Measurements from ENCODE around the gene MARK1. TPM values are rescaled to one million over a fixed set of nuclear protein-coding genes. Genes with fewer than 3 reads are reported as not detected.
A peak's percentile ranks its signal among the peaks of the same experiment; 100 is the strongest.

Gene MARK1
- total RNA-seq, 1 donor from 2014 or later, result 12.5 TPM

DNA sequence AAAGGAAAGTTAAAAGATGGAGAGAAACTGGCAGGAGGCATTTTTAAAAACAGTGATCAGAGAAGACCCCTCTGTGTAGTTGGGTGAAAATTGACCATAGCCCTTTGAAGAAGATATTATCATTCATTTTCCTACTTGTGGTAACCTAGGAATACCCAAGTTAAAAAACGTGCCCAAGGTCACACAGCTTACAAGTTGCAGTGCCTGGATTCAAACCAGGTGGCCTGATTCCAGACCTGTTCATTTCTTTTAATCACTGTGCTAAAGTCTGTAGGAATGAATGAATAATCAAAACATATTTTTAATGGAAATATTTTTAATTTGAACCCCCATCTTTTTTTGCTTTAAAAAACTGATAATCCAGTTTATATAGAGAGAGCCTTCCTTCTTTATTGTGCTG is 35.6 kb downstream of the MARK1 start:
- TF ChIP-seq, protein P1, sequence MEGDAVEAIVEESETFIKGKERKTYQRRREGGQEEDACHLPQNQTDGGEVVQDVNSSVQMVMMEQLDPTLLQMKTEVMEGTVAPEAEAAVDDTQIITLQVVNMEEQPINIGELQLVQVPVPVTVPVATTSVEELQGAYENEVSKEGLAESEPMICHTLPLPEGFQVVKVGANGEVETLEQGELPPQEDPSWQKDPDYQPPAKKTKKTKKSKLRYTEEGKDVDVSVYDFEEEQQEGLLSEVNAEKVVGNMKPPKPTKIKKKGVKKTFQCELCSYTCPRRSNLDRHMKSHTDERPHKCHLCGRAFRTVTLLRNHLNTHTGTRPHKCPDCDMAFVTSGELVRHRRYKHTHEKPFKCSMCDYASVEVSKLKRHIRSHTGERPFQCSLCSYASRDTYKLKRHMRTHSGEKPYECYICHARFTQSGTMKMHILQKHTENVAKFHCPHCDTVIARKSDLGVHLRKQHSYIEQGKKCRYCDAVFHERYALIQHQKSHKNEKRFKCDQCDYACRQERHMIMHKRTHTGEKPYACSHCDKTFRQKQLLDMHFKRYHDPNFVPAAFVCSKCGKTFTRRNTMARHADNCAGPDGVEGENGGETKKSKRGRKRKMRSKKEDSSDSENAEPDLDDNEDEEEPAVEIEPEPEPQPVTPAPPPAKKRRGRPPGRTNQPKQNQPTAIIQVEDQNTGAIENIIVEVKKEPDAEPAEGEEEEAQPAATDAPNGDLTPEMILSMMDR (IDR thresholded peaks at IDR 0.05; ENCODE audit: unreplicated experiment), result no peak
- Mint-ChIP-seq H3K36me3 (ENCODE audit: low read depth, unreplicated experiment) (no peaks in the 10 kb centered on the region), H3K9me3 (ENCODE audit: unreplicated experiment) (no peaks in the 10 kb centered on the region), H3K4me3 (ENCODE audit: unreplicated experiment) (no peak overlapping the region), H3K27ac (ENCODE audit: unreplicated experiment) (peak overlapping the region; percentile 23), H3K4me1 (ENCODE audit: unreplicated experiment) (peaks cover 7% of the 10 kb centered on the region), H3K27me3 (ENCODE audit: unreplicated experiment) (no peaks in the 10 kb centered on the region)
- no peak for DNase-seq (ENCODE audit: low spot score)

DNA sequence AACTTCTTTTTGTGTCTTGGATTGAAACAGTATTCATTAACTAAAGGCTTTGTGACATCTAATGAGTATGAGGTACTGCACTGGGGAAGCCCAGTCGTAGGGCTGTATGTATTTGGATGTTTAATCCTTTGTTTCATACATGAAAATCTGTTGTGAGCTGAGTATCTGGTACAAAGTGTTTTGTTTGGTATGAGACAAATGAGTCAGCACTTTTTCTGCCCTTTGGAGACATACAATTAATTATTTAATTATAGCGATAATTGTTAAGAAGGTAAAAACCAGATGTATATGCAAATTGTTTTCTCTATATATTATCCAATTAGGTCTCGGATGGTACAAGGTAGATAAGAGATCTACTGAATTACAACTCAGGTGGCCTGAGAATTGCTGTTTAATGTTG is 36.3 kb downstream of the MARK1 start:
- TF ChIP-seq, protein P1 (IDR thresholded peaks at IDR 0.05; ENCODE audit: unreplicated experiment), result no peak

DNA sequence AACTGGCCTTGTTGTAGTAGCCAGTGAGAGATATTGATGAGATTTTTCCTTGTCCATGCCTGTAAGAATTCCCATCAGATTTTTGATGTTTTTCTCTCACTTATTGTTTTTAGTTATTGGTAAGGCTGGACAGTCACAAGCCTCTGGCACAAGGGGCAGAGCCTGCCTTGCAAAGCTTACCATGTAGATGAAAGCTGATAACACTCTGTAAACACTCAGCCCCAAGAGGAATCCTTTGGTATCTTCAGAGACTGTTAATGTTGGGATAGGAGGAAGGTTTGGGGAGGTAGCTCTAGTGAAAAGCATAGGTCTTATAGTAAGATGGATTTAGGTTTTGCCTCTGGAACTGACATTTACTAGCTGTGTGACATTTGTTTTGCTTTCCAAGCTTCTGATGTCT is 37.7 kb downstream of the MARK1 start:
- DNase-seq (ENCODE audit: low spot score), result no peak
- no peaks in the 10 kb centered on the region for H3K36me3 Mint-ChIP-seq (ENCODE audit: low read depth, unreplicated experiment)
- H3K27ac Mint-ChIP-seq (ENCODE audit: unreplicated experiment), result no peak overlapping the region
- no peaks in the 10 kb centered on the region for H3K9me3 Mint-ChIP-seq (ENCODE audit: unreplicated experiment)
- no peaks in the 10 kb centered on the region for H3K27me3 Mint-ChIP-seq (ENCODE audit: unreplicated experiment)
- H3K4me1 Mint-ChIP-seq (ENCODE audit: unreplicated experiment), result peaks cover 7% of the 10 kb centered on the region
- TF ChIP-seq, protein P1 (IDR thresholded peaks at IDR 0.05; ENCODE audit: unreplicated experiment), result no peak
- no peak overlapping the region for H3K4me3 Mint-ChIP-seq (ENCODE audit: unreplicated experiment)

More for the DNA sequence above, 36.3 kb downstream of the MARK1 start:
- H3K36me3 Mint-ChIP-seq (ENCODE audit: low read depth, unreplicated experiment), result no peaks in the 10 kb centered on the region
- no peak overlapping the region for H3K4me3 Mint-ChIP-seq (ENCODE audit: unreplicated experiment)
- H3K27ac Mint-ChIP-seq (ENCODE audit: unreplicated experiment), result no peak overlapping the region
- H3K9me3 Mint-ChIP-seq (ENCODE audit: unreplicated experiment), result no peaks in the 10 kb centered on the region
- no peaks in the 10 kb centered on the region for H3K27me3 Mint-ChIP-seq (ENCODE audit: unreplicated experiment)
- no peak for DNase-seq (ENCODE audit: low spot score)
- peaks cover 7% of the 10 kb centered on the region for H3K4me1 Mint-ChIP-seq (ENCODE audit: unreplicated experiment)

DNA sequence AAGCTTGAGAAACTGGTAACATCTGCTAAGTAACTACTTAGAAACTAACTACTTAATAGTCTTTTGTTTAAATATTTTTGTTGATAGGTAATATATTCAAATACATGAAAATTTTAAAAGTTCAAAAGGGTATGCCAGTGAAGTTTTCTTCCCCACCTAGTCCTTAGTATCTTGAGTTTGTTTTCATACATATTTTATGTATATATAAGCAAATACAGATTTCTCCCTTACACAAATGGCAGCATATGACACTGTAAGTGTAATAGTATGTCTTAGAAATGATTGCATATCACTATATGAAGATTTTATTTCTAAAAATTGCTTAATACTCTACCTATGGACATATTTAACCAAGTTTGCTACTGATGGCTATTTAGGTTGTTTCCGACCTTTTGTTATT is 38.9 kb downstream of the MARK1 start:
- Mint-ChIP-seq H3K9me3 (ENCODE audit: unreplicated experiment) (no peaks in the 10 kb centered on the region), H3K27ac (ENCODE audit: unreplicated experiment) (no peak overlapping the region), H3K4me3 (ENCODE audit: unreplicated experiment) (no peak overlapping the region), H3K27me3 (ENCODE audit: unreplicated experiment) (no peaks in the 10 kb centered on the region), H3K36me3 (ENCODE audit: low read depth, unreplicated experiment) (no peaks in the 10 kb centered on the region), H3K4me1 (ENCODE audit: unreplicated experiment) (peaks cover 7% of the 10 kb centered on the region)
- TF ChIP-seq, protein P1 (IDR thresholded peaks at IDR 0.05; ENCODE audit: unreplicated experiment), result no peak
- DNase-seq (ENCODE audit: low spot score), result no peak

DNA sequence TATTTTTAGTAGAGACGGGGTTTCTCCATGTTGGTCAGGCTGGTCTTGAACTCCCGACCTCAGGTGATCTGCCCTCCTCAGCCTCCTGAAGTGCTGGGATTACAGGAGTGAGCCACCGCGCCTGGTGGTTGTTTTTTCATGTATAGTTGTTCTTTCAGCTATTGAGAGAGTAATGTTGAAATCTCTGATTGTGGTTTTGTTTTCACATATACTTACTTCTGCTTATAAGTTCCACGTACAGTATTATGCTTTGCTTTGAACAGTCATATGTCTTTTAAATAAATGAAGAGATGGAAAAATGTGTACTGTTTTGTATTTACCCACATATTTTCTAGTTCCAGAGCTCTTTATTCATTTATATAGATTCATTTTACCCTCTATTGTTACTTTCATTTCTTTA is 44.5 kb downstream of the MARK1 start:
- Mint-ChIP-seq H3K36me3 (ENCODE audit: low read depth, unreplicated experiment) (peaks cover 20% of the 10 kb centered on the region), H3K27ac (ENCODE audit: unreplicated experiment) (no peak overlapping the region), H3K4me1 (ENCODE audit: unreplicated experiment) (no peaks in the 10 kb centered on the region), H3K4me3 (ENCODE audit: unreplicated experiment) (no peak overlapping the region), H3K27me3 (ENCODE audit: unreplicated experiment) (peaks cover 1% of the 10 kb centered on the region), H3K9me3 (ENCODE audit: unreplicated experiment) (no peaks in the 10 kb centered on the region)
- DNase-seq (ENCODE audit: low spot score), result no peak
- TF ChIP-seq, protein P1 (IDR thresholded peaks at IDR 0.05; ENCODE audit: unreplicated experiment), result no peak
